SW 1271 (cell line): Measurements from ENCODE around the gene GNAI1.

Experiments used
- DNase-seq, 2 experiments: peaks; one replicate each; lab custom pipeline; 2025; lab: John Stamatoyannopoulos, UW

The GNAI1 gene

DNA sequence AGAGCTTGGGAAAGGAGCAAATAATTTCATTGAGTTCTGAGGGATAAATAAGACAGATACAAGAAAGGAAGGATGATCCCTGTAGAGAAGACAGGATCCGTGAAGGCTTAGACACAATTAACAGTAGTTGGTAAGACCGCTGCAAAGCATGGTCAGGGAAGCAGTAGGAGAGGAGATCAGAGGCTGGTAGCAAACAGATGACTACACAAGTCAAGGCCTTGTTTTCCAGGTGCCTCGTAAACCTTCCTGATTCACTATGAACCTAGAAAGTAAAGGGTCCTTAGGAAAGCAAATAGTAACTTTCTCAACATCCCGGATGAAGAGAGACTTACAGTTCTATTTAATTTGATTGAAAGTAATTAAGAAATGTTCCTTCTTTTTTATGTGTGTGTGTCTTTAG is 118.6 kb downstream of the GNAI1 start:
- no peak for DNase-seq

DNA sequence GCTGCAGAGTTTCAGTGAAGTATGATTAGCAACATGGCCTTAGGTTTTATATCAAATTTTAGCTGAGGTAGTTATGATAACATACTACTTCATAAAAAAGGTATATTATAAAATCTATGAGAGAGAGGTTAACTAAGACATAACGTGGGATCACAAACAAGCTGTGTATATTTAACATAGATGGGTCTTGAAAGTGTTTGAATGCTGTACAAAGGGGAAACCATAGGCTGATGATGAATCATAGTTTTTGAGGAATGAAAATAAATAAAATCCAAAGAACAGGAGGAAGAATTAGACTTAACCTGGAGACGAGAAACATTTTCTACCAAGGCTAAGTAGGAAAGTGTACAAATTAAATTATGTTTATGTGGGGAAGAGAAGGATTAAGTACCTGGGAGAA is 119.0 kb downstream of the GNAI1 start:
- no peak for DNase-seq

DNA sequence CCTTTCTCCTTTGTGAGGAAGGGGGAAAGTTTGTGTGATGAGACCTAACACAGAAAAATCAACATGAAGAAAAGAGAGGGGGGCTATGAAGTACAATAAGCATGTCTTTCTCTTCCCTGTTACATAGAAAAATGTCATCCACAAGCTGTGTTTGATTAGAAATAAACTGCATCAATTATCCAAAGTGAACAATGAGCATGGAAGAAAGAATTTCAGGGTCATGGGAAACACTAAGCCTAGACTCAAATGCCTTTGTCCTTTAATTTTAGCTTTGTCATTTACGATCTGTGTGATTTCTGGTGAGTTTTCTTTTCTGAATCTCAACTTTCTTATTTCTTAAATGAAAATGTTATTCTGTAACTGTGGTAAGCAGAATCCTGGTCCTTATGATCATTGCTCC is 121.0 kb downstream of the GNAI1 start:
- DNase-seq, result no peak

DNA sequence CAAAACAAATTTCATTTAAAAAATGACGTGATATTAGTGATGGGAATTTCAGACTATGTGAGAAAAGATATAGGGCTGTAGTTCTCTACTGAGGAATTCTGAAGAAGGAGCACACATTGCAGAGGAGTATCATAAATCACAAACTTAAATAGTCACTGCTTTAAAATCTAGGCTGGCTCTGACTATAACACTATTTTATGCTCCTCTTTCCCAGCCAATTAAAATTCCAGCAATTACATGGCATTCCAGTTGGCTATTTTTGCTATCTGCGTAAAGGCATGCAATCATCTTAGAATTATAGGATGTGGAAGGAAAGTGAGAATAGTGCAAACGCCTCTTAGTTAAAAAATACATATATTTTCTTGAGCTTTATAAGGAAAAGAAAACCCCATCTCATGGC is 123.1 kb downstream of the GNAI1 start:
- no peak for DNase-seq

DNA sequence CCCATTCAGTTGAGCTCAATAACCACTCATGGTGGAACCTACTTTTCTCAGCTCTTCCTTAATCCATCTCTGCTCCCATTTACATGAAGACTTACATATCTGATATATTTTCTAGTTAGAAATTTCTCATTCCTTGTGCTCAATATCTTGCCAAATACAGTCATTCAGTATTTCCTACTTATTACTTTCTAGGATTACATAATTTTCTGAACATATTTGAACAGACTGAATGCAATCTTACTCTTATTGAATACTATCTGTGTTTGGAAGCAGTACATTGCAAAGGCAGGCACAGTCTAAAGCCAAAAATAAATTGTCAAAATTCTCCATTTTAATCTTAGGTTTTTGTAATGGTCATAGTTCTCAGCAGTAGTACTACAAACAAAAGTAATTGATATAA is 126.0 kb downstream of the GNAI1 start:
- no peak for DNase-seq

DNA sequence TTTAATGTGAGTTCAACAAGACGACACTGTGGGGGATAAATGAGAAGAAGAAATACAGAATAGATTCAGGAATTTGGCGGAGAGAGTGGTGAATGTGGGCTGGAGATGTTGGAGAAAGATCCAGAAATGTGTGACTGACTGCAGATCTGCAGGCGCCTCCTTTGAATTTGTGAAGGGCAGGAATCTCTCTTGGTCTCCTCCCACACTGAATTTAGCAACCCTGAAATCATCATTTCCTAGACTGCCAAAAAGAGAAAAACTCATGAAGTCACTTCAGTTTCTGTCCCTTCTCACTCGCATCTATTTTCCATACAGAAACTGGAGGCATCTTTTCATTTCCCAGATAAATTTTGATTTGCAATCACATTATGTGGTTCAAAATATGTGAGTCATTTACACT is 128.7 kb downstream of the GNAI1 start:
- no peak for DNase-seq

DNA sequence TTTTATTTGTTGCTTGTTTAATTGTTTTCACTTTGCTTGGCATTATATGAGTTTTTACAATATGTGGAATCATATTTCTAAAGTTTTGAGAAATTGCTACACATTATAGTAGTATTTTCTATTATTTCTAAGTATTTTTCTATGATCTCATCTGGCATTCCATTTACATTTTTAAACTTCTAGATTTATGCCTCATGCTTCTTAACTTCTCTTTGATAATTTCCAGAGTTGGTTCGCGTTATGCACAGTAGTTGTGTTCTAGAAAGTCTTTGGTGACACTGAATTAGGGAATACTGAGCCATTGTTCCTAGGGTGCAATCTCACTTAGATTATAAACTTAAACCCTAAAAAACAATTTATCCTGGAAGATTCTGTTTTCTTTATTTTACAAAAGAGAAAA is 129.2 kb downstream of the GNAI1 start:
- DNase-seq, result no peak

DNA sequence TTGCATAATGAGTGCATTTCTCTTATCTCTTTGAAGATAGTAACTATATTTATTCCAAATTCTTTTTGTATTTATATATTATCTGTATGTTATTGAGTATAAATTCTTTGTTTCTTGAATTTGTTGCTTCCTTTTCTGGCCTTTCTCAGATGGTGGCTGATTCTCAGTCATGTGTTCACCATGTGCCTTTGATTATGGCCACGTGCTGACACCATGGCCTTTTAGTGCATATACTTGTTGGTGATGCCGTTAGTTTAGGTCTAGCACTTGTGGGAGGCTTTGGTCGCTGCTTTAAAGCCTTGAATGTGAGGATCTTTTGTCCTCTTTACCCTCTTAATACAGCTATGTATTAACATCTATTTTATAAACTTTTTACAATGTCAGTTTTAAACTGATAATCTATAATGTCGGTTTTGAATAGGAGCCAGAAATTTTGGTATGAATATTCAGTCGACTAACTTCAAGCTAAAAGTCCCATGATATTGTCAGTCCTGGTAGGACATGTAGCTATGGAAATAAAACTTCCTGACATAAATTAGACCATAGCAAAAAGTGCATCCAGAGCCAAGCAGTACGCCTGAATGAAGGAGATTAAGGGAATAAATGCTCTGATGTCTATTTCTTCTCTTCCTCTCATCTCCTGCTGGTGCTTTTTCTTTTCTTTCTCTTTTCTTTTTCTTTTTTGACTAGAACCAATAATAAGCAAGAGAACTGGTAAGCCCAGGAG is 130.3 kb downstream of the GNAI1 start:
- DNase-seq, result no peak

DNA sequence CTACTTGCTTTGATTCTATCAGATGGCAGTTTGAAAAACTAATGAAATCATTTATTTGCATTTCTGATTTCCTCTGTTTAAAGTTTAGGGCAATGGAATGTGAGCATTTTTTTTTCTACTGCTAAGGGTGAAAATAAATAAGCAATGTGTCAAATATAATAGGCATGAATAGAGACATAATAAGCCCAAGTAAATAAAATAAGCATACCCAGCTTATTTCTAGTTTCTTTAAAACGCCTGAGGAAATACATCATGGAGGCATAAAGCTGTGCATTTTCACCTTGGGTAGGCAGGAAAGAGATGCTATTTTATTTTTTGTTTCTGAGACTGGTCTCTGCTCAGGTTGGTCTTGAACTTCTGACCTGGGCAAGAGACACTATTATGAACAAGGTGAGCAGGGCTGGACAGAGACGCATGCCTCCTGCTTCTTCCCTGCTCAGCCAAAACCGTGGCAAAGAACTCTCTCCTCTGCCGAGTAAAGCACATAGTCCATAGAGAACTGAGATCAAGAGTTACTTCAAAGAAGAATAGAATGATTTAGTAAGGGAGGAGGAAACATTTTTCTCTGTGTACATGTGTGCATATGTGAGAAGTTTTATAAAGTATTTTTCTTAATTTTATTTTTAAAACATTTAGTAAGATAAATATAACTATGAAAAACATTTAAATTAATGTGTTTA is 138.1 kb downstream of the GNAI1 start:
- DNase-seq, result no peak

DNA sequence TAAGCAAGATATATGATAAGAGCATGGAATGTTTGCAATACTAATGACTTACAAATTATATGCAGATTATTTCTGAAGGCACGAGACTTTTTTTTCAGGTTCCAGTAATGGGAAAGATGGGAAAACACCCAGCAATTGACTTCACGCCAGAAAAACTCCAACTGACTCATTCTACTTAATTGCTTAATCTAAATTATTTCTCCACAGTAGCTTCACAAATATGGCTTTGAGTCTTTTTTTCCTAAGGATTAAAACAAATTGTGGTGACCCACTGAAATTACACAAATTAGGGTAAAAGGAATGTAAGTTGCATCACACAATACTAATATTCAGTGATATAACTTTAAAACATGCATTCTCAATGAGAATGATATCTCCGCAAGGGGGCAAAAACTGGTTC is 138.7 kb downstream of the GNAI1 start:
- no peak for DNase-seq

DNA sequence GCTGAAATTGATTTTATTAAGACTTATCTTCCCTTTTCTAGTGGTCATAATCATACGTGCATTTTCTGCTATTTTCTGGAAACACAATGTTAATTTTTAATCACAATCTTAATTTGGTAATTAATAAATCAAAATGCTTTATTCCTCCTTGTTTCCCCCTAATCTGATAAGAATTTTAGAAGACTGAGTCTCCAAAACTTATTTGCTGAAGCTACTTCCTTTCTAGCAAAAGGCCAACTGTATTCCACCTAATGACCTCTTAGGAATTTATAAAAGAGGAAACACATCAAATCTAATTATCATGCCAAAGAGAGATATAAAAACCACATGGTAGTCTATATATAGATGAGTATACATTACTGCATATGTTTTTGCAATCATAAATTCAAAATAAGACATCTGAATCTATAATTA is 140.6 kb downstream of the GNAI1 start:
- DNase-seq, result no peak
